Mucosa of descending colon (tissue), 3 donors: ENCODE measurements around the gene NUP58. TPM values are rescaled to one million over a fixed set of nuclear protein-coding genes. Genes with fewer than 3 reads are reported as not detected.
A peak's percentile ranks its signal among the peaks of the same experiment; 100 is the strongest.

ENCODE experiments used
- ATAC-seq: fragments of 200-7000 bp; cut with Tn5 transposase; one replicate; pipeline ENCODE4 v1.9.1; 2020; ENCODE audit warnings: mild to moderate bottlenecking, moderate library complexity
- DNase-seq, 3 donors: peaks; one replicate each; pipeline ENCODE4 v3.0.0-alpha.2; 2020
- H3K36me3 ChIP-seq: fragments of 200-600 bp; one replicate; pipeline ENCODE4 v1.8.0; 2021; ENCODE audit warnings: low read depth, mild to moderate bottlenecking
- H3K4me1 ChIP-seq: fragments of 200-600 bp; one replicate; pipeline ENCODE4 v1.8.0; 2021; ENCODE audit warnings: low read depth, mild to moderate bottlenecking
- H3K4me3 ChIP-seq: fragments of 200-600 bp; one replicate; pipeline ENCODE4 v1.8.0; 2021; ENCODE audit warnings: mild to moderate bottlenecking
- H3K9me3 ChIP-seq: fragments of 200-600 bp; one replicate; pipeline ENCODE4 v1.8.0; 2021; ENCODE audit warnings: mild to moderate bottlenecking
- intact Hi-C, 2 donors: fragments of 100-400 bp; cut with DNase I in 1 of 2; cut with micrococcal nuclease in 1 of 2; formaldehyde crosslinking; loops; one replicate each; pipeline versions ENCODE4 v1.11.0 to v1.11.1; 2022; cut with DNase I, micrococcal nuclease
- total RNA-seq, 3 donors: library from RNA; stranded (reverse); fragmentation: NEBNext Ultra II Directional in 2 of 3; extraction: Animal tissue kit (Norgen Biotek cat#: 25700) in 2 of 3; gene quantifications; one replicate each; pipeline versions ENCODE4 v1.2.1 to v1.2.4, GENCODE V29; 2021 to 2023
- TF ChIP-seq, protein P1 (sequence below): fragments of 200-600 bp; IDR thresholded peaks from one replicate; pipeline ENCODE4 v1.8.0; 2022; ENCODE audit warnings: antibody characterized with exemption, mild to moderate bottlenecking
- donor health status: DM: no; HTN: no; CAD: no; lungs with moderate emphysema.
- donor health status: DM: no; HTN: no; CAD: no.
- donor health status: DM: no; HTN: yes; CAD: no.

The NUP58 gene
- total RNA-seq, 3 donors from 2014 or later: 31.9 to 35.3 (median 32.8) TPM

DNA sequence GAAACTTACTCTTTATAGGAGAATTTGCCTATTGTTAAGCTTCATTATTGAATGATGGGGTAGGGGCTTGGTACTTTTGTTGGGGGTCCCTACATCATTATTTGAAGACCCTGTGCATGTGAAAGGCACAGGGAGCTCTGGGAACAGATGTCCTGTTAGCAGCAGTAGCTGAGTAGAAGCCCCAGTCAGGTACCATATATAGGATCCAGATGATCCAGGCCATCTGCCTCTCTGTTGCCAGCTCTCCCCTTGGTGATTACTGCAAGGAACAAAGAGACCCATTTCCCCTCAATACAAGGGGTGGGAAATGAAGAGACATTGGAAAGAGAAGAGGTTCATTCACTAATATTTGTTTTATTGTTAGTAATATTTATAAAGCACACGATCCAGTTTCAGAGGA is 9.7 kb upstream of the NUP58 start:
- TF ChIP-seq, protein P1, sequence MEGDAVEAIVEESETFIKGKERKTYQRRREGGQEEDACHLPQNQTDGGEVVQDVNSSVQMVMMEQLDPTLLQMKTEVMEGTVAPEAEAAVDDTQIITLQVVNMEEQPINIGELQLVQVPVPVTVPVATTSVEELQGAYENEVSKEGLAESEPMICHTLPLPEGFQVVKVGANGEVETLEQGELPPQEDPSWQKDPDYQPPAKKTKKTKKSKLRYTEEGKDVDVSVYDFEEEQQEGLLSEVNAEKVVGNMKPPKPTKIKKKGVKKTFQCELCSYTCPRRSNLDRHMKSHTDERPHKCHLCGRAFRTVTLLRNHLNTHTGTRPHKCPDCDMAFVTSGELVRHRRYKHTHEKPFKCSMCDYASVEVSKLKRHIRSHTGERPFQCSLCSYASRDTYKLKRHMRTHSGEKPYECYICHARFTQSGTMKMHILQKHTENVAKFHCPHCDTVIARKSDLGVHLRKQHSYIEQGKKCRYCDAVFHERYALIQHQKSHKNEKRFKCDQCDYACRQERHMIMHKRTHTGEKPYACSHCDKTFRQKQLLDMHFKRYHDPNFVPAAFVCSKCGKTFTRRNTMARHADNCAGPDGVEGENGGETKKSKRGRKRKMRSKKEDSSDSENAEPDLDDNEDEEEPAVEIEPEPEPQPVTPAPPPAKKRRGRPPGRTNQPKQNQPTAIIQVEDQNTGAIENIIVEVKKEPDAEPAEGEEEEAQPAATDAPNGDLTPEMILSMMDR: no peak
- no peak overlapping the region for H3K4me3 ChIP-seq
- no peaks in the 10 kb centered on the region for H3K4me1 ChIP-seq
- ATAC-seq: no peak
- no peaks in the 10 kb centered on the region for H3K9me3 ChIP-seq
- intact Hi-C loops: no loop called here
- no peaks in the 10 kb centered on the region for H3K36me3 ChIP-seq
- no peak for DNase-seq

- Histone ChIP-seq H3K4me3 (no peak overlapping the region), H3K9me3 (no peaks in the 10 kb centered on the region), H3K4me1 (no peaks in the 10 kb centered on the region), H3K36me3 (no peaks in the 10 kb centered on the region)
- intact Hi-C loops: no loop called here
- ATAC-seq: peak; percentile 14
- no peak for DNase-seq
- TF ChIP-seq, protein P1: no peak
These were observed 9.1 kb upstream of the NUP58 start for GRCh38 chr13:25292301-25292700.

GRCh38 chr13:25295228-25295627 is 6.2 kb upstream of the NUP58 start:
- TF ChIP-seq, protein P1: no peak
- no peak for ATAC-seq
- intact Hi-C loops: no loop called here
- Histone ChIP-seq H3K4me1 (no peaks in the 10 kb centered on the region), H3K36me3 (no peaks in the 10 kb centered on the region), H3K4me3 (no peak overlapping the region), H3K9me3 (no peaks in the 10 kb centered on the region)
- DNase-seq: no peak

DNA sequence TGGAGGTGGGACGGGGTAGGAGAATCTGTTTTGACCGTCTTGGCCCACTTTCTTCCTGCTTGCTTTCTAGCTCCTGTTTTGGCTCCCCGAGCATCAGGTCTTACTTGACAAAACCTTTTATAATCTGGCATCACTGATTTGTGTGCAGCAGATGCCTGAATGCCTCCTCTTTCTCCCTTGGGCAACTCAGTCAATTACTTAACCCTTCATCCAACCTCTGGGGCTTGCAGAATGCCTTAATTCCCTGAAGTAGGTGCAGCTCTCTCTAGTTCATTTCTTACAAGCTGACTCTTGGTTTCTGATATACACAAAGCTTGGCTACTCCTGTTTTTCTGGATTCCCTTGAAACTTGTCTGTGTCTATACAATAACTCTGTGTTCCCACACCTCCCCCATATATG is 5.7 kb upstream of the NUP58 start:
- no peak for DNase-seq
- no peak for ATAC-seq
- Histone ChIP-seq H3K36me3 (no peaks in the 10 kb centered on the region), H3K4me3 (no peak overlapping the region), H3K9me3 (no peaks in the 10 kb centered on the region), H3K4me1 (no peaks in the 10 kb centered on the region)
- intact Hi-C loops: no loop called here
- TF ChIP-seq, protein P1: no peak

- TF ChIP-seq, protein P1: no peak
- peaks cover 9% of the 10 kb centered on the region for H3K4me1 ChIP-seq
- intact Hi-C loops: no loop called here
- DNase-seq: peak; percentile 37 to 67 (median 61)
- peak overlapping the region; percentile 4 for H3K4me3 ChIP-seq
- ATAC-seq: peak; percentile 1
- H3K9me3 ChIP-seq: no peaks in the 10 kb centered on the region
- no peaks in the 10 kb centered on the region for H3K36me3 ChIP-seq
These were observed 521 bp upstream of the NUP58 start for GRCh38 chr13:25300861-25301346.

DNA sequence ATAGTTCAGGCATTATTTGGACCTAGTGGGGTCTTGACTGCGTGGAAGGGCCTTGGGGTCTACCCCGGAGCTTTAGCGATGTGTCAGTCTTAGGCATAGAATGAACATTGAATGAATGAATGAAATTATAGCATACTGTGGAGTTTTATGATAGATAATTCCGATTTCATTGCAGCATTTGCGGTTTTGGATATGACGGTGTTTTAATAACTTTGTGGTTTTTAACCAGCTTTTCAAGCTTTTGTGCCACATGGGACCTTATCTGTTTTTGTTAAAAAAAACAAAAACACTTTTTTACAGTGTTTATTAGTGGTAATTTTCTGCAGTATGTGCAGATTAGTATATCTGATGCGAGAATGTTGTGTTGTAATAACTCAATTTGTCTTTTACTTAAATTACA is 696 bp downstream of the NUP58 start:
- intact Hi-C loops: no loop called here
- H3K4me1 ChIP-seq: peaks cover 9% of the 10 kb centered on the region
- peak overlapping the region; percentile 81 for H3K4me3 ChIP-seq
- DNase-seq (no peak), ATAC-seq (no peak)
- no peaks in the 10 kb centered on the region for H3K9me3 ChIP-seq
- no peaks in the 10 kb centered on the region for H3K36me3 ChIP-seq
- TF ChIP-seq, protein P1: no peak
